ENCODE measurements around the gene GBA2. TPM values are rescaled to one million over a fixed set of nuclear protein-coding genes. Genes with fewer than 3 reads are reported as not detected.

Gene GBA2
- total RNA-seq, 2 donors from 2014 or later = 54.2 to 111 TPM

DNA sequence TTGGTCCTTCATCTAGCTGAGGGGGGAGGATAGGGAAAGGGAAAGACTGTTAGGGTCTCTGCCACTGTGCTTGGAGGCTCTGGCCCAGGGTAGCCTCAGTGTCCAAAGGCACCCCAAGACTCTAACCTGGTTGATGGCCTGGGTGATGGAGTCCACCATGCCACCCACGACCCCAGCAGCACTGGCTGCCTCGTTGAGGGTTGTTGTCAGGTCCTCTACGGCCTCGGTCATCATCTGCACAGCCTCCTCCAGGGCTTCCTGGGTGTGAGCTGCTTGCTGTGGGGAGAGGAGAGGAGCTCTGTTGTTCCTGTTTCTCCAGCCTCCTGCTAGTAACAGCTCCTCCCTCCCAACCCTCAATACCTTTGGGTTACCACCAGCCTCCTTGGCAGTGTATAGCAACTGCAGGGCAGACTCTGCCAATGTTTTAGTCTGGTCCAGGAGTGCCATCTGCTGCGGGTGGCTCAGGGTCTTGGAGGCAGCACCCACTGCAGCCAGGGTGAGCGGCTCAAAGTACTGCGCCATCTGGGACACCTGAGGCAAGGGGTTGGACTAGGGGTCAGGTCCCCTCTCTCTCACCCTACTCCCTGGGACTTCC, 43.1 kb downstream of the GBA2 start:
- H3K4me1 ChIP-seq = no peaks in the 10 kb centered on the region
- TF ChIP-seq, protein P1, sequence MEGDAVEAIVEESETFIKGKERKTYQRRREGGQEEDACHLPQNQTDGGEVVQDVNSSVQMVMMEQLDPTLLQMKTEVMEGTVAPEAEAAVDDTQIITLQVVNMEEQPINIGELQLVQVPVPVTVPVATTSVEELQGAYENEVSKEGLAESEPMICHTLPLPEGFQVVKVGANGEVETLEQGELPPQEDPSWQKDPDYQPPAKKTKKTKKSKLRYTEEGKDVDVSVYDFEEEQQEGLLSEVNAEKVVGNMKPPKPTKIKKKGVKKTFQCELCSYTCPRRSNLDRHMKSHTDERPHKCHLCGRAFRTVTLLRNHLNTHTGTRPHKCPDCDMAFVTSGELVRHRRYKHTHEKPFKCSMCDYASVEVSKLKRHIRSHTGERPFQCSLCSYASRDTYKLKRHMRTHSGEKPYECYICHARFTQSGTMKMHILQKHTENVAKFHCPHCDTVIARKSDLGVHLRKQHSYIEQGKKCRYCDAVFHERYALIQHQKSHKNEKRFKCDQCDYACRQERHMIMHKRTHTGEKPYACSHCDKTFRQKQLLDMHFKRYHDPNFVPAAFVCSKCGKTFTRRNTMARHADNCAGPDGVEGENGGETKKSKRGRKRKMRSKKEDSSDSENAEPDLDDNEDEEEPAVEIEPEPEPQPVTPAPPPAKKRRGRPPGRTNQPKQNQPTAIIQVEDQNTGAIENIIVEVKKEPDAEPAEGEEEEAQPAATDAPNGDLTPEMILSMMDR (IDR thresholded peaks at IDR 0.05) = no peak
- no peak for TF ChIP-seq POLR2A (IDR thresholded peaks at IDR 0.05)
- ATAC-seq (no peak), DNase-seq (no peak)
- 85% methylated on average over 7 of the region's 7 CpGs; no CpG with 5 or more reads in 1 of the 2 donors for WGBS, 2 donors
- H3K27ac ChIP-seq = no peak overlapping the region
- H3K36me3 ChIP-seq (replicated peaks in 1 of 2; ENCODE audit: insufficient read depth in 1 of 2, low read depth in 2 of 2) = peaks cover 33 to 76% of the 10 kb centered on the region in 2 donors
- no peak overlapping the region for H3K4me3 ChIP-seq
- intact Hi-C loops (cut with DNase I) = no loop called here
- H3K27me3 ChIP-seq = no peaks in the 10 kb centered on the region
- H3K9me3 ChIP-seq = no peaks in the 10 kb centered on the region

DNA sequence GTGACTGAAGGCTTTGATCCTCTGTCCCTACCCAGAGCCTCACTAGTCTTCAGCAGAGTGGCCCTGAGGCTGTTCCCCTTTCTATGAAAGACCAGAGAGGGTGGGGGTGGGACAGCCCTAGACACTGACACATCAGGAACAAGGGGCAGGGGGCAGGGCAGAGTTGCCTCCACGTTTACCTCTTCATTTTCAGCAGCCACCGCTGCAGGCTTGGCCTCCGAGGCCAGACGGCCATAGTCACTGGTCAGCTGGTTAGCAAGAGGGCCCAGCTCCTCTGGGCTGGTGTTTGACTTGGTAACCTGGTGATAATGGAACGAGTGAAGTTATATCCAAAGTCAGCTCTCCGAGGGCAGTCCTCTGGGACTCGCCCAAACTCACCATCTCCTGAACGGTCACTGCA, 43.7 kb downstream of the GBA2 start:
- H3K4me3 ChIP-seq = no peak overlapping the region
- ATAC-seq (no peak), DNase-seq (no peak)
- intact Hi-C loops (cut with DNase I) = no loop called here
- H3K36me3 ChIP-seq (replicated peaks in 1 of 2; ENCODE audit: insufficient read depth in 1 of 2, low read depth in 2 of 2) = peaks cover 37 to 72% of the 10 kb centered on the region in 2 donors
- no peak overlapping the region for H3K27ac ChIP-seq
- TF ChIP-seq, protein P1 (IDR thresholded peaks at IDR 0.05) = no peak
- TF ChIP-seq POLR2A (IDR thresholded peaks at IDR 0.05) = no peak
- 83 to 87% methylated on average over 1 to 8 of the region's 8 CpGs for WGBS, 2 donors
- H3K27me3 ChIP-seq = no peaks in the 10 kb centered on the region
- H3K4me1 ChIP-seq = no peaks in the 10 kb centered on the region
- no peaks in the 10 kb centered on the region for H3K9me3 ChIP-seq

DNA sequence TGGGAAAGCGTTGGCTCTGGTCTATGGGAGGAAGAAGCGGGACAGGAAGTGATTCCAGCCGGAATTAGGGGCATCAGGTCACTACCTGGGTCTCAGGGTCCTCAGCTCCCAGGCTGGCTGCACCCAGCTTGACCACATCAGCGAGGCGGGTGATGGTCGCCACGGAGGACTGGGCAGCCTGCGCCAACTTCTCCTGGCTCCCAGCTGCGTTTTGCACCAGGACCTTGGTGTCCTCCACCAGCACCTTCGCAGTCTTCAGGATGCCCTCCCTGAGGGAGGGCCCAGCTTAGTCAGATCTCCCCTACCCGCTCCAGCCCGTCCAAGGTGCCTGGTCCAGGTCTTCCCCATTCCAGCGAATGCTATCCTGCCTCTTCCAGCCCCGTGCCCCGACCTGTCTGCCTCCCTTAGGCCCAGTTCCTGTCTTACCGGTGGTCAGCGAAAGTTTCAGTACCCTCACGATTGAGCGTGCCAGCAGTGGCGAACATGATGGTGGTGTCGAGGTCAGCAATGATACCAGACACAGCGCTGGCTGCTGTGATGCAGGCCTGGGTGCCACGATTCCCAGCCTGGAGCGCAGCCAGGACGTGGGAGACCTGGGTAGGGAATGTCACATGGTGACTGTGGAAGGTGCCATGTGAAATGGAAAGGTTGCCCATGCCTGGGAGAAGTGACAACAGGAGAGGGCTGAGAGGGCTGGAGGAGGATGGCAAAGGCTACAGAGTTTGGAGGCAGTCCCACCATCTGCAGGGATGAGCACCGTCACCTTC, 44.9 kb downstream of the GBA2 start:
- ATAC-seq (no peak), DNase-seq (no peak)
- H3K27ac ChIP-seq = no peak overlapping the region
- intact Hi-C loops (cut with DNase I) = no loop called here
- no peak for TF ChIP-seq POLR2A (IDR thresholded peaks at IDR 0.05)
- TF ChIP-seq, protein P1 (IDR thresholded peaks at IDR 0.05) = no peak
- H3K9me3 ChIP-seq = no peaks in the 10 kb centered on the region
- peaks cover 50 to 81% of the 10 kb centered on the region in 2 donors for H3K36me3 ChIP-seq (replicated peaks in 1 of 2; ENCODE audit: insufficient read depth in 1 of 2, low read depth in 2 of 2)
- H3K27me3 ChIP-seq = no peaks in the 10 kb centered on the region
- no peaks in the 10 kb centered on the region for H3K4me1 ChIP-seq
- WGBS, 2 donors = 95 to 96% methylated on average over 22 to 26 of the region's 26 CpGs
- H3K4me3 ChIP-seq = no peak overlapping the region

DNA sequence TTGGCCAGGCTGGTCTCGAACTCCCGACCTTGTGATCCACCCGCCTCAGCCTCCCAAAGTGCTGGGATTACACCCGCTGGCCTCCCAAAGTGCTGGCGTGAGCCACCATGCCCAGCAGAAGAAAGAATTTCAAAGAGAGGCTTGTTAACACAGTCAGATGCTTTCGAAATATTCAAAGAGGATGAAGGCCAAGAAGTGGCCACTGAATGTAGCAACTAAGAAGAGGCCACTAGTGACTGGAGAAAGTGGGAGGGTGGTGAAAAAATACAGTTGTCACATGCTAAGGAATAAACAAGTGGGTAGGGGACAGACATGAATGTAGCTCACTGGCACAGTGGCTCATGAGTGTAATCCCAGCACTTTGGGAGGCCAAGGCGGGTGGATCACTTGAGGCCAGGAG, 46.3 kb downstream of the GBA2 start:
- ATAC-seq = no peak
- Histone ChIP-seq H3K27me3 (no peaks in the 10 kb centered on the region), H3K4me1 (no peaks in the 10 kb centered on the region), H3K27ac (no peak overlapping the region), H3K9me3 (no peaks in the 10 kb centered on the region), H3K36me3 (replicated peaks in 1 of 2; ENCODE audit: insufficient read depth in 1 of 2, low read depth in 2 of 2) (peaks cover 50 to 84% of the 10 kb centered on the region in 2 donors), H3K4me3 (no peak overlapping the region)
- TF ChIP-seq POLR2A (IDR thresholded peaks at IDR 0.05) = no peak
- TF ChIP-seq, protein P1 (IDR thresholded peaks at IDR 0.05) = no peak
- 94 to 96% methylated on average over 7 of the region's 7 CpGs for WGBS, 2 donors
- intact Hi-C loops (cut with DNase I) = no loop called here
- no peak for DNase-seq
